ENCODE data around the gene TRIM24.

TRIM24 gene

DNA sequence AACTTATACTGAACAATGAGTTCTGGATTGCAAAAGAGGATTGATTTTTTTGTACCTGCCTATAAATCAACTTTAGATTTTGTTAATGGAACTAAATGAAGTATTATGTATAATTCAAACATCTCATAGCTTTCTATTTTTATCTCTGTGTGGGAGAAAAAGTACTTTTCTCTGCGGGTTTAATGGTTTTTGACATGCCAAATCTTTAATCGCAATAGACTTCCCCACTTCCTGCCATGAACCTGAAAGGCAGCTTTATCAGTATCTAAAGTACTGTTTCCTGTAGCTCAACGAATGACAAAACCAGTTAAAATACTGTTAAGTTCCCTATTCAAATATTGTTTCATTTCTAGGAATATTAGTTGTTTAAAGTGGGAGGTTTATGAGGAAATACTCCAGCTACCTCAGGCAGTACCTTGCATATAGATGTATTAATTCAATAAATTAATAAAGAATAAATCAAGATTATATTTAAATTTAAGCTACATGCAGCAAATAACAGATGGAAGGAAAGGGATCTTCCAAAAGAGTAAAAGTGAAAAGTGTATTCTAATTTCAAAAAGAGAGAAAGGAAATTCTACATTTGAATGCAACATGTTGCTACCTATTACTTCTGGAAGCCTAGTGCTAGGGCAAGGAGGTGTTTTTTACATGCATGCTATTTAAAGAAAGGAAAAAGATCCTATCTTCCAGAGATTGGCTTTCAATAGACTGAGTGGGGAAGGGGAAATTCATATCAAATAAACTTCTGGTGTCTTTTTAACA, 165.2 kb downstream of the TRIM24 start:
- no peak for DNase-seq (ENCODE audit: low read depth)

DNA sequence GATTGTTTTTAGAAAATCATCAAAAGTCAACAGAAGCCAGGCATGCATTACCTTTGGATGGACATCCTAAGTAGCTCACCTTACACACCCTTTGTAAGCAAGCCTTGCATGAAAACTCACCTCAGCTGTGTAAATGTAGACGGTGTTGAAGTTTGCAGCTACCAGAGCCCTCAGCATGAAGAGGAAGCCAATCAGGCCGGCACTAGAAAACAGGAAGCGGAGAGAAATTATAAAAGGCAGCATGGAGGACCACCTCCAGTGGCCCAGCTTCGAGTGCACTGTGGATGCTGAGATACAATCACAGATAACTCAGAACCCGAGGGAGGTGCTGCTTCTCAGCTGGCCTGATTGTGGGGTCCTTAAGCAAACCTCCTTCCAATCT, 165.8 kb downstream of the TRIM24 start:
- no peak for DNase-seq (ENCODE audit: low read depth)

DNA sequence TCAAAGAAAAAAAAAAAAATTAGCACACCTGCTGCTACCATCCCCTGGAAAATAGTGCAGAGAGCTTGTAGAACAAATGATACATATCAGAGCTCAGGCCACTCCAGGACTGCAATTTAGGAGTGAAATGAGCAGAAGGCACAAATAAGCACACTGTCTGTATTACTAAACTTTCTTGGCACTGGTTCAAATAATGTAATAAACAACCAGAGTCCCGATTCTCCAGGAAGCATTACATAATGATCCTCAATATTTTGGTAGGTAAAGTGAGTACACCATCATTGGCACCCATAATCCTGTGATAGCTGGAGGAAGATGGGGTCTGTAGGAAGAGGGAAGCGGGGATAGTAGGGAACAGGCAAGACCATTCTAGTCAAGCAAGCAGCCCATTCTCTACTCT, 166.8 kb downstream of the TRIM24 start:
- no peak for DNase-seq (ENCODE audit: low read depth)

DNA sequence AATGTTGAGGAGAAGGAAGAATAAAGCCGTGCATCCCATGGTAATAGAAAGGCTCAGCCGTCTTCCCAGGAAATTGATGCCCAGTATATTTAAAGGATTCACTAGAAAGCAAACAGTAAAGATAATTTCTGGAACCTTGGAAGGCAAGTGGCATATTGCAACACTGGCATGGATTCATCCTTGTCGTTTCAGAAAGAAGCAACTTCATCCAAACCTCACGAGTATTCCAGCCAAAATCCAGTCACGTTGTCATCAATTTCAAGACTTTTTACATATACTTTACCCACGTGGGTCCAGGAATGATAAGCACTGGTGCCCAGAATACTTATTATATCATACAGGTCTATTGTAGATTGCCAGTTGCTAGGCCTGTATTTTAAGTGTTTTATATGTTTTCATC, 167.3 kb downstream of the TRIM24 start:
- no peak for DNase-seq (ENCODE audit: low read depth)

DNA sequence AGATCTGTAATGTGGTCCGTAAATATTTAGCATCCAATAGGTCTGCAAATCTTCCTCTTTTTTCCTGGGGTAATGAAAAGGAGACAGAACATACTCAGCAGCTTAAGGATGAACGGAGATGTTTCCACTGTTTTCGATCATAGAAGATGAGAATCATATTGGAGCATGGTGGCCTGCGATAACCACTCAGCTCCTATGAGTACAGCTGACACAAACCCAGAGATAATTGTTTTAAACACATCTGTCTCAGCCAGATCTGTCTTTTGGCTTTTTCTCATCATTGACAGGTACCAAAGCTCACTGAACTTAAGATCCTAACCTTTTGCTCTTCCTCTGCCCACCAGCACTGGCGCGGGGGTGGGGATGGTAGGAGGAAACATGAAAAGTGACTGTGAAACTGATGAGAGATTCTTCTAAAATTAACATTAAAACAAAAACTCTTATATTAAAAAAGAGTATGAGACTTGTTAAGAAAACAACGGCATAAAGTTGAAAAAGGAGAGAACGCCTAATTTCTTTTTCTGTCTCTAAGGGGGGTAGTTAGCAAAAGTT, 170.1 kb downstream of the TRIM24 start:
- DNase-seq (ENCODE audit: low read depth) = no peak

DNA sequence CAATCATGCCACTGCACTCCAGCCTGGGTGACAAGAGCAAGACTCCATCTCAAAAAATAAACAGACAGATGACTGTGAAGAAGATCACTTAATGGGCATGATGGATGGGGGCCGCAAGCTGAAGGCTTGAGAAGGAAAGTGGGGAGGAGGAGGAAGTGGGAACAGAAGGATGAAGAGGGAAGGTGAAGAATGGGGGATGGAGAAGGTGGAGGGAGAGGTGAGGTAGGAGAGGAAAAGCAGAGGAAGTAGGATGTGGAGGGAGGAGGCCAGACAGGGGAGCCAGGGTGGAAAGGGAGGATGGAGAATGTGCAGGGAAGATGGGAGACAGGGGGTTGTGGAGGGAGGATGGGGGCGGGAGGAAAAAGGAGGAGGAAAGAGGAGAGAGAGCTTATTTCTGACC, 172.3 kb downstream of the TRIM24 start:
- DNase-seq (ENCODE audit: low read depth) = no peak

DNA sequence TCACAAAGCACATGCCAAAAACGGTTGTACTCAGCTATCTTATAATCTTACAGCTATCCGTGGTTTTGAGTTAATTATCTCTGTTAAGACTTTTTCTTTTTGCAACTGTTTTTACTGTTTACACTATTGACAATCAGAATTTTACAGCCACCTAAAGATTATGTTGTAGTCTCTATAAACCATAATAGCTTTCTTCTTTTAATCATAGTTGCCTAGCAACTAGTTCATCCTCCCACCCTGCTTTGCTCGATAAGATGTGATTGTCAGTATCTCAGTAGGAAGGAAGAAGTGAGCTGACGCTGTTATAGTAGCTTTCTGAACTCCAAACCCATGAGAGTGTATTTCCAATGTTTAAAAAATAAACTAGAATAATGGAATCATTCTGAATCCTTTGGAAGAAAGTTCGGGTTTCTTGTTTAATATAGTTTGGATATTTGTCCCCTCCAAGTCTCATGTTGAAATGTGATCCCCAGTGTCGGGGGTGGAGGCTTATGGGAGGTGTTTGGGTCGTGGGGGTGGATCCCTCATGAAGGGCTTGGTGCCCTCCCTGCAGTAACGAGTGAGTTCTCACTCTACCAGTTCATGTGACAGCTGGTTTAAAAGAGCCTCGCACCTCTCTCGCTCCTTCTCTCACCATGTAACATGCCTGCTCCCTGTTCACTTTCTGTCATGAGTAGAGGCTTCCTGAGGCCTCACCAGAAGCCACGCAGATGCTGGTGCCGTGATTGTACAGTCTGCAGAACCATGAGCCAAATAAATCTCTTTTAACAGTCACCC, 173.0 kb downstream of the TRIM24 start:
- DNase-seq (ENCODE audit: low read depth) = no peak
